GM23338 (cell line): ENCODE data around the gene ESYT1. TPM values are rescaled to one million over a fixed set of nuclear protein-coding genes. Genes with fewer than 3 reads are reported as not detected.

Experiments used
- ATAC-seq: fragments of 200-7000 bp; cut with Tn5 transposase; 3 replicates; pipeline ENCODE4 v1.9.1; 2020
- DNase-seq: peaks from one replicate; pipeline ENCODE4 v3.0.0-alpha.2; 2015; ENCODE audit warnings: low spot score
- H2AFZ ChIP-seq: fragments of 200-600 bp; sonication (generic); 2 replicates; pipeline ENCODE4 v1.8.0; 2016; ENCODE audit warnings: antibody characterized with exemption, mild to moderate bottlenecking, moderate library complexity
- H3F3A ChIP-seq: fragments of 200-600 bp; sonication (generic); replicated peaks from 2 replicates; pipeline ENCODE4 v1.8.0; 2017; ENCODE audit warnings: antibody characterized with exemption, mixed run types, low read depth
- H3K27ac ChIP-seq: fragments of 200-600 bp; sonication (generic); 2 replicates; pipeline ENCODE4 v1.6.1; 2016; ENCODE audit warnings: low read depth
- H3K27me3 ChIP-seq: fragments of 200-600 bp; sonication (generic); 2 replicates; pipeline ENCODE4 v1.8.0; 2016; ENCODE audit warnings: mild to moderate bottlenecking, mixed run types, moderate library complexity; ENCODE audit not compliant: insufficient read depth
- H3K36me3 ChIP-seq: fragments of 200-600 bp; sonication (generic); 2 replicates; pipeline ENCODE4 v1.8.0; 2016; ENCODE audit warnings: mild to moderate bottlenecking; ENCODE audit not compliant: insufficient read depth
- H3K4me1 ChIP-seq: fragments of 200-600 bp; sonication (generic); 2 replicates; pipeline ENCODE4 v1.8.0; 2016; ENCODE audit warnings: mild to moderate bottlenecking, moderate library complexity; ENCODE audit not compliant: insufficient read depth
- H3K4me2 ChIP-seq: fragments of 200-600 bp; sonication (generic); 2 replicates; pipeline ENCODE4 v1.7.1; 2017; ENCODE audit warnings: mixed run types
- H3K4me3 ChIP-seq: fragments of 200-600 bp; sonication (generic); 2 replicates; pipeline ENCODE4 v1.6.1; 2016; ENCODE audit warnings: mixed run types
- H3K79me2 ChIP-seq: fragments of 200-600 bp; sonication (generic); replicated peaks from 2 replicates; pipeline ENCODE4 v1.8.0; 2017; ENCODE audit warnings: mild to moderate bottlenecking; ENCODE audit not compliant: insufficient read depth
- H3K9me2 ChIP-seq: fragments of 200-600 bp; sonication (generic); 2 replicates; pipeline ENCODE4 v1.8.0; 2017; ENCODE audit not compliant: insufficient read depth
- H4K20me1 ChIP-seq: fragments of 200-600 bp; sonication (generic); replicated peaks from 2 replicates; pipeline ENCODE4 v1.8.0; 2017; ENCODE audit warnings: mild to moderate bottlenecking; ENCODE audit not compliant: insufficient read depth
- H3K27ac Mint-ChIP-seq: 2 replicates; pipeline ENCODE4 v1.8.0; 2020; ENCODE audit warnings: inconsistent platforms, mild to moderate bottlenecking, moderate library complexity, mixed read lengths
- H3K27me3 Mint-ChIP-seq: 3 replicates; pipeline ENCODE4 v1.8.0; 2022; ENCODE audit warnings: low read depth, mild to moderate bottlenecking, moderate library complexity, mixed read lengths, inconsistent platforms; ENCODE audit not compliant: insufficient read depth, poor library complexity
- H3K36me3 Mint-ChIP-seq: 3 replicates; pipeline ENCODE4 v1.8.0; 2021; ENCODE audit warnings: low read depth, mild to moderate bottlenecking, inconsistent platforms, moderate library complexity, mixed read lengths
- H3K4me1 Mint-ChIP-seq: 3 replicates; pipeline ENCODE4 v1.8.0; 2020; ENCODE audit warnings: mild to moderate bottlenecking, inconsistent platforms, mixed read lengths
- H3K4me3 Mint-ChIP-seq: 3 replicates; pipeline ENCODE4 v1.8.0; 2021; ENCODE audit warnings: moderate library complexity, mild to moderate bottlenecking, inconsistent platforms, mixed read lengths
- H3K9me3 Mint-ChIP-seq: 3 replicates; pipeline ENCODE4 v1.8.0; 2020; ENCODE audit warnings: moderate library complexity, mild to moderate bottlenecking, inconsistent platforms, mixed read lengths
- CREB1 ChIP-seq: fragments of 250-450 bp; sonication (Bioruptor Pico); IDR thresholded peaks from 2 replicates; pipeline ENCODE4 v1.5.0; 2020; ENCODE audit warnings: low read depth, mild to moderate bottlenecking, moderate library complexity
- EZH2 ChIP-seq: fragments of 200-600 bp; sonication (generic); IDR thresholded peaks from one replicate; pipeline ENCODE4 v1.8.0; 2017; ENCODE audit warnings: antibody characterized with exemption, mild to moderate bottlenecking, low read depth; ENCODE audit not compliant: unreplicated experiment
- EZH2phosphoT487 ChIP-seq: fragments of 200-600 bp; sonication (generic); IDR thresholded peaks from one replicate; pipeline ENCODE4 v1.8.1; 2018; ENCODE audit warnings: antibody characterized with exemption; ENCODE audit not compliant: unreplicated experiment
- JUNB ChIP-seq: IDR thresholded peaks from one replicate; pipeline ENCODE4 v1.6.1; 2016; ENCODE audit warnings: antibody characterized with exemption; ENCODE audit not compliant: unreplicated experiment
- NANOG ChIP-seq: IDR thresholded peaks from 2 replicates; pipeline ENCODE4 v1.6.1; 2016; ENCODE audit warnings: antibody characterized with exemption, borderline replicate concordance
- POLR2AphosphoS5 ChIP-seq: IDR thresholded peaks from 2 replicates; pipeline ENCODE4 v1.6.1; 2016; ENCODE audit warnings: antibody characterized with exemption, low read depth
- STAT1 ChIP-seq: IDR thresholded peaks from one replicate; pipeline ENCODE4 v1.6.1; 2016; ENCODE audit warnings: antibody characterized with exemption; ENCODE audit not compliant: unreplicated experiment
- ZNF114 ChIP-seq: fragments of 250-450 bp; sonication (Bioruptor Pico); IDR thresholded peaks from 2 replicates; pipeline ENCODE4 v1.5.0; 2020; ENCODE audit warnings: mild to moderate bottlenecking, moderate library complexity
- ZNF331 ChIP-seq: fragments of 250-450 bp; sonication (Bioruptor Pico); IDR thresholded peaks from 2 replicates; pipeline ENCODE4 v1.5.0; 2020; ENCODE audit warnings: low read depth, mild to moderate bottlenecking, moderate library complexity
- polyA plus RNA-seq: library from polyadenylated mRNA; unstranded; fragments of >200 nt; fragmentation: Nextera tagmentation; extraction: Ambion mirVana; gene quantifications from 2 replicates; pipeline ENCODE4 v1.2.1, GENCODE V29; 2016
- total RNA-seq: library from RNA; depleted of rRNA; stranded (reverse); fragments of >200 nt; shearing (Covaris generic); gene quantifications from 2 replicates; pipeline ENCODE4 v1.2.3, GENCODE V29; 2014
- TF ChIP-seq, protein P1 (sequence below), 2 experiments: fragments of 200-600 bp in 1 of 2; sonication (generic) in 1 of 2; conservative IDR thresholded peaks; 2 replicates each; pipeline versions ENCODE4 v1.5.1 to v1.6.1; 2016 to 2017; ENCODE audit warnings: antibody characterized with exemption in 2 of 2, low read depth in 2 of 2, mild to moderate bottlenecking in 2 of 2, moderate library complexity in 1 of 2
- TF ChIP-seq, protein P2 (sequence below): fragments of 250-450 bp; sonication (Bioruptor Pico); IDR thresholded peaks from 2 replicates; pipeline ENCODE4 v1.5.0; 2020; ENCODE audit warnings: mild to moderate bottlenecking, moderate library complexity

The ESYT1 gene
- total and polyA plus RNA-seq, 2 experiments from 2014 or later: 23.3 to 142 TPM

DNA sequence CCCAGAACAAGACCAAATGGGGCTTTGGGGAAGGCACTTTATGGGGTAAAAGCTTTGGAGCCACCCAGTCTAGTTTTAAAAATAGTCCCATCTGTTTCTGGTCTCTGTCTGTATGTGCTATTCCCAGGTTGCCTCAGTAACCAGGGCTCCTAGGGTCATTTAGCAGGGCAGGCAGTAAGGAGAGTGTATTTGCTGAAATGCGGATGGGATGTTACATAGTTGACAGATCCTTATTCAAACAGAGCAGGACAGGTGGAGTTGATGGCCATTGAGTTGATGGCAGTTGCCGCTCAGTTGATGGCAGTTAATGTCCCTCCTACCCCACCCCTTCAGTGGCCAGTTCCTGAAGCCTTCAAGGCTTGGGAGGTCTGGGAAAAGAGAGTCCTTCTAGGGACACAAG, 5.4 kb upstream of the ESYT1 start:
- no peak overlapping the region; the same call in 2 of the 3 replicates for H3K4me3 Mint-ChIP-seq
- DNase-seq (no peak), ATAC-seq (no peak)
- peaks cover 34% of the 10 kb centered on the region for H3K4me1 Mint-ChIP-seq
- H3K9me2 ChIP-seq: no peaks in the 10 kb centered on the region
- peaks cover 12% of the 10 kb centered on the region for H3F3A ChIP-seq
- H4K20me1 ChIP-seq: no peaks in the 10 kb centered on the region
- H3K4me3 ChIP-seq: no peak overlapping the region
- H2AFZ ChIP-seq: no peak overlapping the region
- no peak overlapping the region for H3K27ac ChIP-seq
- H3K9me3 Mint-ChIP-seq: peaks cover 5% of the 10 kb centered on the region; the same call in 2 of the 3 replicates
- peaks cover under 1% of the 10 kb centered on the region; the same call in 1 of the 2 replicates for H3K79me2 ChIP-seq
- H3K27me3 ChIP-seq: no peaks in the 10 kb centered on the region
- no peak overlapping the region for H3K4me2 ChIP-seq
- peaks cover 12% of the 10 kb centered on the region for H3K27me3 Mint-ChIP-seq
- no peaks in the 10 kb centered on the region; the same call in 1 of the 2 replicates for H3K36me3 ChIP-seq
- H3K27ac Mint-ChIP-seq: no peak overlapping the region
- peaks cover 21% of the 10 kb centered on the region for H3K4me1 ChIP-seq
- peaks cover 20% of the 10 kb centered on the region for H3K36me3 Mint-ChIP-seq
- no peak for TF ChIP-seq ZNF331 (CRISPR knock-in tag)
- no peak for TF ChIP-seq JUNB
- TF ChIP-seq, protein P1, sequence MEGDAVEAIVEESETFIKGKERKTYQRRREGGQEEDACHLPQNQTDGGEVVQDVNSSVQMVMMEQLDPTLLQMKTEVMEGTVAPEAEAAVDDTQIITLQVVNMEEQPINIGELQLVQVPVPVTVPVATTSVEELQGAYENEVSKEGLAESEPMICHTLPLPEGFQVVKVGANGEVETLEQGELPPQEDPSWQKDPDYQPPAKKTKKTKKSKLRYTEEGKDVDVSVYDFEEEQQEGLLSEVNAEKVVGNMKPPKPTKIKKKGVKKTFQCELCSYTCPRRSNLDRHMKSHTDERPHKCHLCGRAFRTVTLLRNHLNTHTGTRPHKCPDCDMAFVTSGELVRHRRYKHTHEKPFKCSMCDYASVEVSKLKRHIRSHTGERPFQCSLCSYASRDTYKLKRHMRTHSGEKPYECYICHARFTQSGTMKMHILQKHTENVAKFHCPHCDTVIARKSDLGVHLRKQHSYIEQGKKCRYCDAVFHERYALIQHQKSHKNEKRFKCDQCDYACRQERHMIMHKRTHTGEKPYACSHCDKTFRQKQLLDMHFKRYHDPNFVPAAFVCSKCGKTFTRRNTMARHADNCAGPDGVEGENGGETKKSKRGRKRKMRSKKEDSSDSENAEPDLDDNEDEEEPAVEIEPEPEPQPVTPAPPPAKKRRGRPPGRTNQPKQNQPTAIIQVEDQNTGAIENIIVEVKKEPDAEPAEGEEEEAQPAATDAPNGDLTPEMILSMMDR (conservative IDR thresholded peaks at IDR 0.05; ENCODE audit: low read depth in 2 of 2): no peak
- TF ChIP-seq EZH2phosphoT487: no peak
- TF ChIP-seq ZNF114 (CRISPR knock-in tag): no peak
- TF ChIP-seq, protein P2, sequence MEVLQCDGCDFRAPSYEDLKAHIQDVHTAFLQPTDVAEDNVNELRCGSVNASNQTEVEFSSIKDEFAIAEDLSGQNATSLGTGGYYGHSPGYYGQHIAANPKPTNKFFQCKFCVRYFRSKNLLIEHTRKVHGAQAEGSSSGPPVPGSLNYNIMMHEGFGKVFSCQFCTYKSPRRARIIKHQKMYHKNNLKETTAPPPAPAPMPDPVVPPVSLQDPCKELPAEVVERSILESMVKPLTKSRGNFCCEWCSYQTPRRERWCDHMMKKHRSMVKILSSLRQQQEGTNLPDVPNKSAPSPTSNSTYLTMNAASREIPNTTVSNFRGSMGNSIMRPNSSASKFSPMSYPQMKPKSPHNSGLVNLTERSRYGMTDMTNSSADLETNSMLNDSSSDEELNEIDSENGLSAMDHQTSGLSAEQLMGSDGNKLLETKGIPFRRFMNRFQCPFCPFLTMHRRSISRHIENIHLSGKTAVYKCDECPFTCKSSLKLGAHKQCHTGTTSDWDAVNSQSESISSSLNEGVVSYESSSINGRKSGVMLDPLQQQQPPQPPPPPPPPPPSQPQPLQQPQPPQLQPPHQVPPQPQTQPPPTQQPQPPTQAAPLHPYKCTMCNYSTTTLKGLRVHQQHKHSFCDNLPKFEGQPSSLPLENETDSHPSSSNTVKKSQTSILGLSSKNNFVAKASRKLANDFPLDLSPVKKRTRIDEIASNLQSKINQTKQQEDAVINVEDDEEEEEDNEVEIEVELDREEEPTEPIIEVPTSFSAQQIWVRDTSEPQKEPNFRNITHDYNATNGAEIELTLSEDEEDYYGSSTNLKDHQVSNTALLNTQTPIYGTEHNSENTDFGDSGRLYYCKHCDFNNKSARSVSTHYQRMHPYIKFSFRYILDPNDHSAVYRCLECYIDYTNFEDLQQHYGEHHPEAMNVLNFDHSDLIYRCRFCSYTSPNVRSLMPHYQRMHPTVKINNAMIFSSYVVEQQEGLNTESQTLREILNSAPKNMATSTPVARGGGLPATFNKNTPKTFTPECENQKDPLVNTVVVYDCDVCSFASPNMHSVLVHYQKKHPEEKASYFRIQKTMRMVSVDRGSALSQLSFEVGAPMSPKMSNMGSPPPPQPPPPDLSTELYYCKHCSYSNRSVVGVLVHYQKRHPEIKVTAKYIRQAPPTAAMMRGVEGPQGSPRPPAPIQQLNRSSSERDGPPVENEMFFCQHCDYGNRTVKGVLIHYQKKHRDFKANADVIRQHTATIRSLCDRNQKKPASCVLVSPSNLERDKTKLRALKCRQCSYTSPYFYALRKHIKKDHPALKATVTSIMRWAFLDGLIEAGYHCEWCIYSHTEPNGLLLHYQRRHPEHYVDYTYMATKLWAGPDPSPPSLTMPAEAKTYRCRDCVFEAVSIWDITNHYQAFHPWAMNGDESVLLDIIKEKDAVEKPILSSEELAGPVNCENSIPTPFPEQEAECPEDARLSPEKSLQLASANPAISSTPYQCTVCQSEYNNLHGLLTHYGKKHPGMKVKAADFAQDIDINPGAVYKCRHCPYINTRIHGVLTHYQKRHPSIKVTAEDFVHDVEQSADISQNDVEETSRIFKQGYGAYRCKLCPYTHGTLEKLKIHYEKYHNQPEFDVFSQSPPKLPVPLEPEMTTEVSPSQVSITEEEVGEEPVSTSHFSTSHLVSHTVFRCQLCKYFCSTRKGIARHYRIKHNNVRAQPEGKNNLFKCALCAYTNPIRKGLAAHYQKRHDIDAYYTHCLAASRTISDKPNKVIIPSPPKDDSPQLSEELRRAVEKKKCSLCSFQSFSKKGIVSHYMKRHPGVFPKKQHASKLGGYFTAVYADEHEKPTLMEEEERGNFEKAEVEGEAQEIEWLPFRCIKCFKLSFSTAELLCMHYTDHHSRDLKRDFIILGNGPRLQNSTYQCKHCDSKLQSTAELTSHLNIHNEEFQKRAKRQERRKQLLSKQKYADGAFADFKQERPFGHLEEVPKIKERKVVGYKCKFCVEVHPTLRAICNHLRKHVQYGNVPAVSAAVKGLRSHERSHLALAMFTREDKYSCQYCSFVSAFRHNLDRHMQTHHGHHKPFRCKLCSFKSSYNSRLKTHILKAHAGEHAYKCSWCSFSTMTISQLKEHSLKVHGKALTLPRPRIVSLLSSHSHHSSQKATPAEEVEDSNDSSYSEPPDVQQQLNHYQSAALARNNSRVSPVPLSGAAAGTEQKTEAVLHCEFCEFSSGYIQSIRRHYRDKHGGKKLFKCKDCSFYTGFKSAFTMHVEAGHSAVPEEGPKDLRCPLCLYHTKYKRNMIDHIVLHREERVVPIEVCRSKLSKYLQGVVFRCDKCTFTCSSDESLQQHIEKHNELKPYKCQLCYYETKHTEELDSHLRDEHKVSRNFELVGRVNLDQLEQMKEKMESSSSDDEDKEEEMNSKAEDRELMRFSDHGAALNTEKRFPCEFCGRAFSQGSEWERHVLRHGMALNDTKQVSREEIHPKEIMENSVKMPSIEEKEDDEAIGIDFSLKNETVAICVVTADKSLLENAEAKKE (CRISPR knock-in tag): no peak
- no peak for TF ChIP-seq STAT1
- TF ChIP-seq POLR2AphosphoS5: no peak
- no peak for TF ChIP-seq CREB1
- TF ChIP-seq EZH2: no peak
- no peak for TF ChIP-seq NANOG
